Measurements from ENCODE around the gene SPRYD3.

- TF ChIP-seq POLR2A (IDR thresholded peaks at IDR 0.05) (no peak), CTCF (IDR thresholded peaks at IDR 0.05) (no peak)
Observed at GRCh38 chr12:53064613-53065436, 14.4 kb downstream of the SPRYD3 start.

All from uterus (tissue), 2 donors.